ENCODE data around the gene PNMA6A. TPM values are rescaled to one million over a fixed set of nuclear protein-coding genes. Genes with fewer than 3 reads are reported as not detected.
"Not testable (repeated sequence)": the region's sequence is repeated elsewhere in the genome, so short reads cannot be mapped to it uniquely, and the experiment has no call there.

Gene PNMA6A
- total and polyA plus RNA-seq, 4 donors, result 0.87 to 3.6 (median 1.9) TPM

DNA sequence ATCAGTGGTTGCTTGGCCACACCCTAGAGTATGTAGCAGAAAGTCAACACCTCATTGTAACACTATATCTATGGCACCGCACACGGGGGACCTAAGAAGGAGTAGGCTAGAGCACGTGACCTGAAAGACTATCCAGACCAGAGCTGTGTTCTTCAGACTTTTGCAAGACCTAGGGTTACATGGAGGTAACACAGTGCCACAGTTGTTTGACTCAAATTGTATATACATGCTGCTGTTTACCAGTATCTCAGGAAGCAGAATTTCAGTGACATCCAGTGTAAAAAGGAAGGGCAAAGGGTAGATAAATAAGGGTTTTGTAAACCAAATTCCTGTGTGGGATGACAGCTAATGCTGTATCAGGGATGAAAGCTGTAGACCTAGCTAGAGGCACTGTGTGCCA is 30.2 kb downstream of the PNMA6A start:
- H3K4me3 ChIP-seq, result no peak overlapping the region
- H3K9me3 ChIP-seq (ENCODE audit: control insufficient read depth in 4 of 4, insufficient read depth in 3 of 4, low read length in 3 of 4), result peaks cover 0 to 21% (median 6%) of the 10 kb centered on the region in 4 donors
- H3K4me1 ChIP-seq (ENCODE audit: control insufficient read depth in 5 of 5, insufficient read depth in 5 of 5, low read length in 5 of 5), result no peaks in the 10 kb centered on the region
- WGBS, 2 donors, result 75 to 81% methylated on average over 3 of the region's 3 CpGs
- no peaks in the 10 kb centered on the region for H3K36me3 ChIP-seq (ENCODE audit: control insufficient read depth in 4 of 4, insufficient read depth in 4 of 4, low read length in 4 of 4)
- H3K27me3 ChIP-seq (ENCODE audit: control insufficient read depth in 3 of 3, insufficient read depth in 3 of 3, low read length in 2 of 3), result no peaks in the 10 kb centered on the region
- TF ChIP-seq CTCF (IDR thresholded peaks at IDR 0.05; ENCODE audit: control extremely low read depth, extremely low read depth), result no peak
- ATAC-seq (ENCODE audit: insufficient read depth, low FRiP score), result no peak
- no peak overlapping the region for H3K27ac ChIP-seq (ENCODE audit: low read depth in 1 of 2, low read length in 1 of 2)
- DNase-seq, result no peak
- no peak overlapping the region for H3K9ac ChIP-seq (ENCODE audit: insufficient read depth in 1 of 2, low read length in 2 of 2)

DNA sequence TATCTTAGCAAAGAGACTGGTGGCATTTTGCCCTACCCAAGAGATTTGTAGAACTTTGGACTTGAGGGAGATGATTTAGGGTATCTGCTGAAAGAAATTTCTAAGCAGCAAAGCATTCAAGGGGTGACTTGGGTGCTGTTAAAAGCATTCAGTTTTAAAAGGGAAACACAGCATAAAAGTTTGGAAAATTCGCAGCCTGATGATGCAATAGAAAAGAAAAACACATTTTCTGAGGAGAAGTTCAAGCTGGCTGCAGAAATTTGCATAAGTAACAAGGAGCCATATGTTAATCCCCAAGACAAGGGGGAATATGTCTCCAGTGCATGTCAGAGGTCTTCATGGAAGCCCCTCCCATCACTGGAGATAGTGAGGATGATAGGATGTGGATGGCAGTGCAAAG is 32.7 kb downstream of the PNMA6A start:
- not testable (repeated sequence) for H3K27ac ChIP-seq (ENCODE audit: low read depth in 1 of 2, low read length in 1 of 2); DNase-seq; H3K4me1 ChIP-seq (ENCODE audit: control insufficient read depth in 5 of 5, insufficient read depth in 5 of 5, low read length in 5 of 5); H3K36me3 ChIP-seq (ENCODE audit: control insufficient read depth in 4 of 4, insufficient read depth in 4 of 4, low read length in 4 of 4); H3K9ac ChIP-seq (ENCODE audit: insufficient read depth in 1 of 2, low read length in 2 of 2); ATAC-seq (ENCODE audit: insufficient read depth, low FRiP score); H3K27me3 ChIP-seq (ENCODE audit: control insufficient read depth in 3 of 3, insufficient read depth in 3 of 3, low read length in 2 of 3); H3K4me3 ChIP-seq
- peaks cover 0 to 19% (median 6%) of the 10 kb centered on the region in 4 donors for H3K9me3 ChIP-seq (ENCODE audit: control insufficient read depth in 4 of 4, insufficient read depth in 3 of 4, low read length in 3 of 4)
- 52 to 74% methylated on average over 1 of the region's 1 CpG for WGBS, 2 donors

- H3K9ac ChIP-seq (ENCODE audit: insufficient read depth in 1 of 2, low read length in 2 of 2); H3K27ac ChIP-seq (ENCODE audit: low read depth in 1 of 2, low read length in 1 of 2); DNase-seq; H3K4me1 ChIP-seq (ENCODE audit: control insufficient read depth in 5 of 5, insufficient read depth in 5 of 5, low read length in 5 of 5); H3K36me3 ChIP-seq (ENCODE audit: control insufficient read depth in 4 of 4, insufficient read depth in 4 of 4, low read length in 4 of 4); H3K4me3 ChIP-seq; H3K27me3 ChIP-seq (ENCODE audit: control insufficient read depth in 3 of 3, insufficient read depth in 3 of 3, low read length in 2 of 3): not testable (repeated sequence)
- peaks cover 0 to 12% (median 4%) of the 10 kb centered on the region in 4 donors for H3K9me3 ChIP-seq (ENCODE audit: control insufficient read depth in 4 of 4, insufficient read depth in 3 of 4, low read length in 3 of 4)
- ATAC-seq (ENCODE audit: insufficient read depth, low FRiP score), result peak; percentile 66
- 7 to 28% methylated on average over 2 to 3 of the region's 12 CpGs for WGBS, 2 donors
These were observed 34.0 kb downstream of the PNMA6A start for GRCh38 chrX:153106092-153106801.

DNA sequence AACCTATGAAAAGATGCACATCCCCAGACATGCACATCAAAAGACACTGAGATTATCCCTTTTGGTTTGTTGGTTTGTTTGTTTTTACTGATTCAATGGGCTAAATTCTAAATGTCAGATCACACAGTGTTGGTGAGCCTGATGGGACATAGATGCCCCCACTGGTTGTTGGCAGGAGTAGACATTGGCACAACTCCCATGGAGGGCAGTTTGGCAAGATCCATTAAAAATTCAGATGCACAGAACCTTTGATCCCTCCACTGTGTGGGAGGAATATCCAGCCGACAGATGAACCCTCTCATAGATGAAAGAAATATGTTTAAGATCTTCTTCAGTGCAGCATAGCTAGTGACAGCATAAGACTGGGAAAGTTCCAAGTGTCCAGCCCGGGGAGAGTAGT is 38.5 kb downstream of the PNMA6A start:
- not testable (repeated sequence) for H3K27ac ChIP-seq (ENCODE audit: low read depth in 1 of 2, low read length in 1 of 2); H3K36me3 ChIP-seq (ENCODE audit: control insufficient read depth in 4 of 4, insufficient read depth in 4 of 4, low read length in 4 of 4)
- WGBS, 2 donors, result no CpG with 5 or more reads among the region's 2 CpGs

GRCh38 chrX:153113851-153114250 is 41.6 kb downstream of the PNMA6A start:
- H3K9me3 ChIP-seq (ENCODE audit: control insufficient read depth in 4 of 4, insufficient read depth in 3 of 4, low read length in 3 of 4); H3K4me1 ChIP-seq (ENCODE audit: control insufficient read depth in 5 of 5, insufficient read depth in 5 of 5, low read length in 5 of 5): not testable (repeated sequence)

More for the DNA sequence above, 38.5 kb downstream of the PNMA6A start:
- H3K4me1 ChIP-seq (ENCODE audit: control insufficient read depth in 5 of 5, insufficient read depth in 5 of 5, low read length in 5 of 5); H3K27me3 ChIP-seq (ENCODE audit: control insufficient read depth in 3 of 3, insufficient read depth in 3 of 3, low read length in 2 of 3); H3K9ac ChIP-seq (ENCODE audit: insufficient read depth in 1 of 2, low read length in 2 of 2); ATAC-seq (ENCODE audit: insufficient read depth, low FRiP score); H3K4me3 ChIP-seq; DNase-seq; H3K9me3 ChIP-seq (ENCODE audit: control insufficient read depth in 4 of 4, insufficient read depth in 3 of 4, low read length in 3 of 4): not testable (repeated sequence)

DNA sequence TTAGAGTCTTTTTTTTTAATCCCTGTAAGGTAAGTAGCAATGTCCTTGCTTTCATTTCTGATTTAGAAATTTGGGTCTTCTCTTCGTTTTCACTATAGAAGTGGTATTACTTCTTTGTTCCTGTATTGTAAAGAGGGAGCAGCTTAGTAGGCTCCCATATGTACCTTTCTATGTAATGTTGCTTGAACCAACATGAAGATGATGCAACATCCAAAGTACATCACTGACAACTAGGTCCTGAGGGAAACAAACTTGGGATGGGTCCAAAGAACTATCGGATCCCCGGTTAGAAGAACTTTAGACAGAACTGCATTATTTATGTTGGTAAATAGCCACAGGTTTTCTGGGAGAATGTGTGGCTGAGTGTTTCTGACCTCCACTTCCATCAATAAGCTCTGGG is 45.5 kb downstream of the PNMA6A start:
- ATAC-seq (ENCODE audit: insufficient read depth, low FRiP score); H3K4me3 ChIP-seq; H3K9ac ChIP-seq (ENCODE audit: insufficient read depth in 1 of 2, low read length in 2 of 2); H3K36me3 ChIP-seq (ENCODE audit: control insufficient read depth in 4 of 4, insufficient read depth in 4 of 4, low read length in 4 of 4); H3K9me3 ChIP-seq (ENCODE audit: control insufficient read depth in 4 of 4, insufficient read depth in 3 of 4, low read length in 3 of 4); DNase-seq; H3K27me3 ChIP-seq (ENCODE audit: control insufficient read depth in 3 of 3, insufficient read depth in 3 of 3, low read length in 2 of 3); H3K27ac ChIP-seq (ENCODE audit: low read depth in 1 of 2, low read length in 1 of 2); H3K4me1 ChIP-seq (ENCODE audit: control insufficient read depth in 5 of 5, insufficient read depth in 5 of 5, low read length in 5 of 5): not testable (repeated sequence)
- no CpG with 5 or more reads among the region's 3 CpGs for WGBS, 2 donors

More at GRCh38 chrX:153113851-153114250, 41.6 kb downstream of the PNMA6A start:
- H3K9ac ChIP-seq (ENCODE audit: insufficient read depth in 1 of 2, low read length in 2 of 2); H3K36me3 ChIP-seq (ENCODE audit: control insufficient read depth in 4 of 4, insufficient read depth in 4 of 4, low read length in 4 of 4); H3K27me3 ChIP-seq (ENCODE audit: control insufficient read depth in 3 of 3, insufficient read depth in 3 of 3, low read length in 2 of 3); ATAC-seq (ENCODE audit: insufficient read depth, low FRiP score); H3K27ac ChIP-seq (ENCODE audit: low read depth in 1 of 2, low read length in 1 of 2); DNase-seq; H3K4me3 ChIP-seq: not testable (repeated sequence)
- no CpG with 5 or more reads among the region's 9 CpGs for WGBS, 2 donors

DNA sequence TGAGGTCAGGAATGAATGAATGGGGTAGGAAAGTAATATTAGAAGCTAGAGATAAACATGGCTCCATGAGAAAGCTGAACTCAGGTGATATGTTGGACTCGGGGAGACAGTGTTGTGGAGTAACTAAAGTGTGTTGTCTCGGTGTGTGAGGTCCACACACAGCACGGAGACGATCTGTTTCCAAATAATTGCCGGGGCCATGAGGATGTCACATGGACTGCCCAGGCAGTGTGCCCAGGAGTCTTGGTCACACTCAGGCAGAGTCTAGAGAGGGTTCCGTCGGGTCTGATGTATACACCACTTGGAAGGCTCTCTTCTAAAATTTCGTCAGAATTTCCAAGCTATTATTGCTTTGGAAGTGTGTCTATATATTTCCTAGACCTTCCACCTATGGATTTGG is 48.0 kb downstream of the PNMA6A start:
- H3K27me3 ChIP-seq (ENCODE audit: control insufficient read depth in 3 of 3, insufficient read depth in 3 of 3, low read length in 2 of 3); H3K36me3 ChIP-seq (ENCODE audit: control insufficient read depth in 4 of 4, insufficient read depth in 4 of 4, low read length in 4 of 4); H3K4me1 ChIP-seq (ENCODE audit: control insufficient read depth in 5 of 5, insufficient read depth in 5 of 5, low read length in 5 of 5); ATAC-seq (ENCODE audit: insufficient read depth, low FRiP score); H3K9ac ChIP-seq (ENCODE audit: insufficient read depth in 1 of 2, low read length in 2 of 2); H3K27ac ChIP-seq (ENCODE audit: low read depth in 1 of 2, low read length in 1 of 2); DNase-seq; H3K9me3 ChIP-seq (ENCODE audit: control insufficient read depth in 4 of 4, insufficient read depth in 3 of 4, low read length in 3 of 4); H3K4me3 ChIP-seq: not testable (repeated sequence)
- WGBS, 2 donors, result no CpG with 5 or more reads among the region's 8 CpGs
